ENCODE measurements around the gene BIRC7.
"Not testable (repeated sequence)": the region's sequence is repeated elsewhere in the genome, so short reads cannot be mapped to it uniquely, and the experiment has no call there.

The BIRC7 gene

GRCh38 chr20:63208346-63208909, 27.3 kb upstream of the BIRC7 start:
- no peak for DNase-seq

GRCh38 chr20:63210011-63210605, 25.6 kb upstream of the BIRC7 start:
- DNase-seq: no peak

DNA sequence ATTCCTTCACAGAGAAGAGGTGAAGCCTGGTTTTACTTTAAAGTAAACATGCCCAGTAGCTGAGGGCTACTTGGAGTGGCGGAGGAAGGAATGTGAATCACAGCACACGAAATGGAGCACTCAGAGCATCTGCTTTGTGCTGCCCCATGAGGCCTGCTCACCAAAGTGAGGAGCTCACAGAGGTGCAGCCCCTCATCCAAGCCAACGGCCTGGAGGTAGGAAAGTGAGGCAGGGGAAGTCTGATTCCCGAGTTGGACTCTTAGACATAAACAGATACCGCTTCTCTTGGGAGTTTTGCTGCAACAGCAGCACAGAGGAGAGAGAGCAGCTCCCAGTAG, 23.3 kb upstream of the BIRC7 start:
- no peak for DNase-seq

GRCh38 chr20:63212792-63213191, 22.9 kb upstream of the BIRC7 start:
- DNase-seq: no peak

- no peak for DNase-seq
Observed at GRCh38 chr20:63214514-63214913, 21.2 kb upstream of the BIRC7 start.

DNA sequence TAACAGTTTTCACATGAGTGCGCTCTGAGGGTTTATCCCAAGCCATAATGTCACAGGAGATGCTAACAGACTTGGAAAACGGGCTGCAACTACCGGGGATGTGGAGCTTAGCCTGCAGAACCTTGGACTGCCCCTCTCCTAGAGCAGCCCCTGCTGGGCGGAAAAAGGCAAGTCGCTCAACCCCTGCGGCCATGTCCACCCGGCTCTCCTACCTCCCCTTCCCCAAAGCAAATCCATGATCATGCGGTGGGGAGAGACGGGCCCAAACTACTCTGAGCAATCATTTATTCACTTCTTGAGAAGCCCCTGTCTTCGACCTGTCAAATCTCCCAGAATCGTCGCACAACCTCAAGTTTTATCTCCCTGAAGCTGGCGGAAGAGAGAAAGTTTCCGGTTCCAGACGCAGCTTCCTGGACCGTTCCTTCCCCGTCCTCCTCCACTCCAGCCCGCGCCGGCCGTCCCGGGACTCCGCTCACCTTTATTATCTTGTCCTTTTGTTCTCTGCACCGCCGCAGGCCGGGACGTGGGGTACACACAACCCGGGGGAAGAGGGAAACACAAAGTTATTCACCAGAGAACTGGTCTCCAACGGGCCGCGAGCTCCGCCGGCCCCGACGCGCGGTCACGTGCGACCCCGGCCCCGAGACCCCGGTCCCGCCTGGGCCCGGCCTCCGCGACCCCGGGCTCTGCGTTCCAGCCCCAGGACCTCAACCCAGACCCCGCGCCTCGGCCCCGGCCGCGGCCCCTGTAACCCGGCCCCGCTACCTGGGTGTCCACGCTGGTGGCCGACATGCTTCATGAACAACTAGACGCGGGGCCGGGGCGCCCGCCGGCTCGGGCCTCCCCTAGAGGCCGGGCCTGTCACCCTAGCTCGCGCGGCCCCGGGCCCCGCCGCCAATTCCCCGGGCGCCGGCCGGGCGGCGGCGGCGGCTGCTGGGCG, 20.3 kb upstream of the BIRC7 start:
- DNase-seq: no peak

DNA sequence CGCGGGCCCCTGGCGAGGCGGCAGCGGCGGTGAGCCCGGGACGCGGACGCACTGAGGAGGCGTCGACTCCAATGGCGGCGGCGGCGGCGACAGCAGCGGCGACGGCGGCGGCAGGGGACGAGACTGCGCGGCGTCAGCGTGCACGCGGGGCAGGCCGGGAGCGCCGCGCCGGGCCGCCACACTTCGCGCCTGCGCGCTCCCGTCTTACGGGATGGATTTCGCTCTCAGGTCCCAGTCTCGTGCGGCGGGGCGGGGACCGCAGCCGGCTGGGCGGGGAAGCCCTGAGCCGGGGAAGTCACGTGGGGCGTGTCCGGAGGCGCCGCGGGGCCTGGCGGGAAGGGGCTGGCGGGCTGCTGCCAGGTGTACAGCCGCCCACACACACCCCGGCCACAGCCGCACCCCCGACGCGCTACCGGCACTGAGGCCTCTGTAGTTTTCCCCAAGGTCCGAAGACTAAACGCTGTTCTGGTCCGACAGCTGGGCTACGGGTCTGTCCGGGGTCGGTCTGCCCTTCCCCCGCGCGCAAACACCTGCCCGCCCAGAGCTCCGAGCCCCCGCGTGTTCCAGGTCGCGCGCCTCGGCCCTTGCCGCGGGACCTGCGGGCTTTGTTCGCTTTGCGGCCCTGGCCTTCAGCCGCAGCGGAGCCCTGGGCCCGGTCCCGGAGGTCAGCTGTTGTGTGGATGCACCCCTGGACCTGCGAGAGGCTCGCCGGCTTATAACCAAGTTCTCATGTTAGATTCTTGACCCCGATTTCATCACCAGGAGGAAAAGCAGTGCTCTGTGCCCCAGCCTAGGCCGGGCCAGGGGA, 19.5 kb upstream of the BIRC7 start, which contains the start of gene YTHDF1:
Gene YTHDF1 (minus strand): TSS at position 91 of the 808 bp plus-strand sequence. CDS start 239 bp downstream, outside the sequence.
- peak; percentile 74 for DNase-seq

DNA sequence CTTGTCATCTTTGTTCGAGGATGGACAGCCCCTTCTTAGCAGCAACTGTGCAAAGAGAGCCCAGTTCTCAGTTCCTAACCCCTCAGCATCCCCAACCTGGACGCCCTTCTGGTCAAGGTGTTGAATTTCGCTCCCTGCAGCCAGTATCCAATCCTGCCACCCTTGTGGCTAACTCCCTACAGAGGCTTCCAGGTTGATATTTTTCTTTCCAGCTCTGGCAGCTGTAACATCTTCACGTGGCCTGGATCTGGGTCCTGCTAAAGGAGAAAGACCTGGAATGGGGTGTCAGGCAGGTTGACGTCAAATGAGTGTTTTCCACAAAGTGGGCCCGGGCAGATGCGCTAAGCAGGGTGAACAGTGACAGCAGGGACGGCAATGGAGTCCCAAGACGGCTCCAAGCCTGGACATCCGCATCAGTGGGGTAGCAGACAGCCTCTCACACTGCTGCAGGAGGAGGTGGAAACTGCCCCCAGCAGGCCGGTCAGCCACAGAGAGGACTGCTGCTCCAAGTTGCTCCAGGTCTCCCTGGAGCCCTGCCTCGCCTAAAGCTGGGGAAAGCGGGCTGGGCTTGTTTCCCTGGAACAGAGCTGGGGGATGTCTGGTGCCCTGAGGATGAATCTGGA, 18.7 kb upstream of the BIRC7 start:
- DNase-seq: no peak

DNA sequence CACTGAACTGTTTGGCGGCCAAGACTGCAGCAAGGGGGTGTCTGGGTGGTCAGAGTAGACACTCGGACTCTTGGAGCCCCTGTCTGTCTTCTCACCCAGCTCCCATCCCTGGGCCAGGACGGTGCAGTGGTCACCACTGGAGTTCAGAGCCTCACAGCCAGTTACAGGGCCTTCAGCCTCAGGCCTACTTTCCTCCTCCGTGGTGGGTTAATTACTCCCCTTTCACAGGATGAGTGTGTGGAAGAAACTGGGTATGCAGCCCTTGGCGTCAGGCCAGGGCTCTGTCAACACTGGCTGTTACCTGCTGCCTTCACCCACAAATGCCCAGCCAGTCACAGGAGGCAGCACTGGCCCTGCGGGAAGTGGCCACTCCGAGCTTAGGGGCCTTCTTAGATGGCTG, 18.0 kb upstream of the BIRC7 start:
- DNase-seq: no peak

DNA sequence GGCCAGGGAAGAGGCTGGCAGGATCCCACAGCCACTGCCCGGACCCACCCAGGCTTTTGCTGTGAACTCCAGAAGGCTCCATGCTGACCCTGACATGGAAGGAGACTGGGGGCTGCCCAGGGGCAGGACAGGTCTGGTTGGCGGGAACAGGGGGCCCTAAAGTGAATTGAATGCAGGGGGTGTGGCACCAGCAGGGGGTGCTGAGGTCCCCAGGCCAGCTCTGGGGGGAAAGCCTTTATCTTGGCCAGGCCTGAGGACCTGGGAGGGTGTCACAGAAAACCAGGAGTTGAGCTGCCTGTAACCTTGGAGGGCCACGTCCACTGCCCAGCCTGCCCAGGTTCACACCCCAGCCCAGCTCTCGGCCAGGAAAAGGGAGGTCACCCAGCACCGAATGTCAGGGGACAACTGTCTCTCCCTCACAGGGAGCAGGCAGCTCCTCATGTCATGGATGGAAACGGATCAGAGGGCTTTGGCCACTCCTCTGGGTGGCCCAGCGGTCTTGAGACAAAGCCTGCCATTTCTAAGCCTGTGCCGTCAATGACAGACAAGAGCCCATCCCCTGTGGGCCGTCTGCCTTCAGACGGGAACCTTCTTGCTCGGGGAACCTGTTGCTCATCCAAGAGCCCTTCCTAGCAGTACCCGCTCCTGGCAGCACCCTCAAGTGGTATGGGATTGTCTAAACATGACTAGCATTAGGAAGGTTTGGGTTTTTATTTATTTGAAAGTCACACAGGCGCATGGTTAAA, 16.8 kb upstream of the BIRC7 start:
- no peak for DNase-seq

- no peak for DNase-seq
Observed at GRCh38 chr20:63219447-63219821, 16.3 kb upstream of the BIRC7 start.

GRCh38 chr20:63219866-63220521, 15.7 kb upstream of the BIRC7 start:
- no peak for DNase-seq

GRCh38 chr20:63220696-63221399, 14.9 kb upstream of the BIRC7 start:
- no peak for DNase-seq

DNA sequence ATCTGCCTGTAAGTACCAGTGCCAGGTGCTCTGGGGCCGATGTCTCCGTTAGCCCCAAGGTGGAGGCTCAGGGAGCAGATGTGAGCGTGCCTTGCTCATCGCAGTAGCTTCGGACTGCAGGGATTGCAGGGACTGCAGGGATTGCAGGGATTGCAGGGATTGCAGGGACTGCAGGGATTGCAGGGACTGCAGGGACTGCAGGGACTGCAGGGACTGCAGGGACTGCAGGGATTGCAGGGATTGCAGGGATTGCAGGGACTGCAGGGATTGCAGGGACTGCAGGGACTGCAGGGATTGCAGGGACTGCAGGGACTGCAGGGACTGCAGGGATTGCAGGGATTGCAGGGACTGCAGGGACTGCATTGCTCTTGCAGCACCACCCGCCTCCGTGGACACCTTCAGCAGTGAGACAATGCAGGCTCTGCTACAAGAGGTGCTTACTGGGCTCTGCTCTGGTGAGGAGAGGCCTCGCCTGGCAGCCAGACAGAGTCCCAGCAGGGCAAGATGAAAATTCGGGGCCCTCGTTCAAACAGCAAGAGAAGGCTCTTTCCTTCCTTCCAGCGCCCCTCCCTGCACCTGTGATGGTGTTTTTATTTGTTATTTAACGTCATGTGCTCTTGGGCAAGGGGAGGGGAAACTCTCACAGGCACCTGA, 14.2 kb upstream of the BIRC7 start:
- not testable (repeated sequence) for DNase-seq

DNA sequence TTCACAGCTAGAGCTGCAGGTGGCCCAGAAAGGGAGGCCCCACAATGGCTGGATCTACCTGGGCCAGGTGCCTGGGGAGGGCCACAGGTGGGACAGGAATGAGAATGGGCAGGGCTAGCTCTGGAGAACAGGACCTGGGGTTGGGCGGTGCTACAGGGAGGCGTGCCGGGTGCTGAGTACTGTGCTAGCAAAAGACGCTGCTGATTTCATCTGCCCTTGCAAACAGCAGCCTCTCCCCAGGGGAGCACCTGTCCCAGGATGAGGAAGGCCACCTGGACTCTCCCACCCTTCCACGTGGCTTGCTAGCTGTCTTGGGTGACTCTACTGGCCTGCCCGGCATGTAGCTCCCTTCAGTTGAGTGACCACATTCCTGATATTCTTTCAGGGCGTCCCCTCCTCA, 13.2 kb upstream of the BIRC7 start:
- no peak for DNase-seq

DNA sequence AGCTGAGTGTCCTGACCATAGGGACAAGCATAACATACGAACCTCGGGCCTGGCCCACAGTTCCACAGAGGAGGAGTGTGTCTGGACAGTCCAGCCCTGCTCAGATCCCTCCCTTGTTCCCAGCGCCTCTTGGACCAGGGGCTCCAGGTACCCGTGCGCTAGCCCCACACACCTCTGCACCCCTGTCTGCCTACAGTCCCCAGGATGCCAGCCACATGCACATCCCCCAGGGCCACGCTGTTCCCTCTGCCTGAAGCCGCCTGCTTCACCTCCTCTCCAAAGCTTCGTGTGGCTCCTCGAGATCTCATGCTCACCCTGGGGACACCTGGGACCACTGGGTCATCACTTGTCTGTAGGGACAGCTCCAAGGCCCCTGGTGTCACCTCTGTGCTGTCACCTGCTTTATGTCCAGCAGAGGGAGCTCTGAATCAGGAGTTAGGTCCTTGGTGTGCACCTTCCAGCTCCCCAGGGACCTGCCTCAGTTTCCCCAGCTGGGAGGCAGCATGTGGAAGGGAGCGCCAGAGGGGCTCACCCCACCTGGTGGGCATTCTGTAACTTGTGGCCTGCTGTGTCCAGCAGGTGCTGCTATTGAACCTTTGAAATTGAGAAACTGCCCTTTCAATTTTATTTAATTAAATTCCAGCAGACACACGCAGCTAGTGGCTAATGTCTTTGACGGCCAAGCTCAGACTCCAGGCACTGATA, 12.4 kb upstream of the BIRC7 start:
- no peak for DNase-seq

DNA sequence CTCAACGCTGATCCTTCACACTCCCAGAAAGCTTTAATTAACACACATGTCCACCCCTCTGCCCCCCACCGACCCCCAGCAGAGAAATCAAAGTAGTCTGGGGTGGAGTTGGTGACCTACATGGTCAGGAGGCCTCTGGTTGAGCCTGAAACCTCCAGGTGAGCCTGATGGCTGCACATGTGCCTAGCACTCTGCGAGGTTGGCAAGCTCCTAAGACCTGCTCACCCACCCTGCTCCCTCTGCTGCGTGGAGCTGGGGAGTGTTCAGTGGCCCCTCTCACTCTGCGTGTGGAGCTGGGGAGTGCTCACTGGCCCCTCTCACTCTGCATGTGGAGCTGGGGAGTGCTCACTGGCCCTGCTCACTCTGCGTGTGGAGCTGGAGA, 11.9 kb upstream of the BIRC7 start:
- DNase-seq: no peak

DNA sequence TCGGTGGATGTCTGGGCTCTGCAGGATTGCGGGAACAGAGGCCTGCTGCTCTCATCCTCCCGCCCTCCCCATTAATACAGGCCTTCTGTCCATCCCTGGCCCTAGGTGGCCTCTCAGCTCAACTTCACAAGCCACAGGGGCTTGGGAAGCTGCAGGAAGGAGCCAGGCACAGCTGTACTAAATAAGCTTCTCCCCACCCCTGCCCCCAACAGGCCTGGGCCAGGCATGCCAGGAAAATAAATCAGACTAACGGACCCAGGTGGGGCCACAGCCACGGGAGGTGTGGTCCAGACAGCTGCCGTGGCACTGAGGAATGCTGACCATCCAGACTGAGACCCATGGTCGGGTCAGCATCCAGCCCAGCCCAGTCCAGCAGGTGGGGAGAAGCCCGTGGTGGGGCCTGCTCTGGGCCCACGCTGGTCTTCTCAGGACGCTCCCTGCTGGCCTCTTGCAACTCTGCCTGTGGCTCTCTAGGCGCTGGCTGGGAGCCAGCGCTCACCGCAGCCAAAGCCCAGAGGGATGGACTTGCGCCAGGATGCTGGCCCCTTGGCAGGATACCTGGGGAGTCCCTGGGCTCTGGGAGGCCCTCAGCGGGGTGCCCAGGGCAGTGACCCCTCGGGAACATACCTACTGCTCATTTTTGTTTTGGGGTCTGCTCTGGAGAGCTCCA, 11.2 kb upstream of the BIRC7 start:
- DNase-seq: no peak

DNA sequence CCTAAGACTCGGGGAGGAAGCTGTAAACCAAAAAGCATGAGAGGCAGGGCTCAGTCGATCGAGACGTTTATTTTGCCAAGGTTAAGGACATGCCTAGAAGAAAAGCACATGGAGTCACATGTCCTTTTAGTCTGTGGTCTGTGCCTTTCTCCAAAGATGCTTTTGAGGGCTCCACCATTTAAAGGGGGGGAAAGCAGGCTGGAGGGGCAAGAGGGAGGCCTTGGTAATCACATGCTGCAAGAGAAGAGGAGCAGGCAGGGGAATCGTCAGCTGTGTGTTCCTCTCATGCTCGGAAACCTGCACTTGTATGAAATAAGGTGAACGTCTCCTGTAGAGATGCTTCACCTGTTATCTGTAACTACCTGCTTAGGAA, 10.6 kb upstream of the BIRC7 start:
- no peak for DNase-seq
